Liver (tissue), 9 donors: ENCODE measurements around the gene TMEM125. TPM values are rescaled to one million over a fixed set of nuclear protein-coding genes. Genes with fewer than 3 reads are reported as not detected.

ENCODE experiments used
- DNase-seq: peaks from one replicate; pipeline ENCODE4 v3.0.0-alpha.2; 2017; ENCODE audit warnings: low spot score
- H3K27ac ChIP-seq, 2 donors: one replicate each; pipeline ENCODE4 v1.7.0; 2013; ENCODE audit warnings: inconsistent platforms in 2 of 2, low read length in 2 of 2, control low read depth in 1 of 2, low read depth in 1 of 2, mild to moderate bottlenecking in 1 of 2
- H3K27me3 ChIP-seq, 4 donors: one replicate each; pipeline versions ENCODE4 v1.6.1 to v1.7.0; 2013; ENCODE audit warnings: low read length in 3 of 4, inconsistent platforms in 1 of 4, mild to moderate bottlenecking in 1 of 4, moderate library complexity in 1 of 4; ENCODE audit not compliant: control insufficient read depth in 4 of 4, insufficient read depth in 4 of 4
- H3K36me3 ChIP-seq, 4 donors: one replicate each; pipeline versions ENCODE4 v1.6.1 to v1.7.0; 2013; ENCODE audit warnings: low read length in 3 of 4, mild to moderate bottlenecking in 3 of 4, low read depth in 1 of 4, moderate library complexity in 1 of 4; ENCODE audit not compliant: control insufficient read depth in 4 of 4, insufficient read depth in 3 of 4
- H3K4me1 ChIP-seq, 4 donors: one replicate each; pipeline versions ENCODE4 v1.6.1 to v1.7.0; 2013; ENCODE audit warnings: low read length in 3 of 4, mild to moderate bottlenecking in 3 of 4, moderate library complexity in 1 of 4; ENCODE audit not compliant: control insufficient read depth in 4 of 4, insufficient read depth in 4 of 4
- H3K4me3 ChIP-seq, 3 donors: one replicate each; pipeline versions ENCODE4 v1.6.1 to v1.7.0; 2013; ENCODE audit warnings: low read length in 3 of 3, control low read depth in 1 of 3, low read depth in 1 of 3, mild to moderate bottlenecking in 1 of 3
- H3K9ac ChIP-seq, 2 donors: one replicate each; pipeline ENCODE4 v1.7.0; 2013; ENCODE audit warnings: low read length in 2 of 2, mild to moderate bottlenecking in 2 of 2, moderate library complexity in 2 of 2, control low read depth in 1 of 2, low read depth in 1 of 2
- H3K9me3 ChIP-seq, 4 donors: one replicate each; pipeline versions ENCODE4 v1.6.1 to v1.7.0; 2013; ENCODE audit warnings: low read length in 3 of 4; ENCODE audit not compliant: control insufficient read depth in 4 of 4
- ATF3 ChIP-seq: IDR thresholded peaks from 2 replicates; pipeline ENCODE4 v1.6.1; 2016; ENCODE audit warnings: antibody characterized with exemption
- CTCF ChIP-seq: fragments of 150-350 bp; IDR thresholded peaks from 2 replicates; pipeline ENCODE4 v1.5.1; 2017; ENCODE audit warnings: improper control_type of control experiment, low read depth, low read length; ENCODE audit not compliant: missing input control
- EGR1 ChIP-seq, 2 donors: IDR thresholded peaks; 2 replicates each; pipeline ENCODE4 v1.6.1; 2016 to 2018; ENCODE audit warnings: antibody characterized with exemption in 2 of 2, low read depth in 2 of 2
- FOXA1 ChIP-seq: IDR thresholded peaks from 2 replicates; pipeline ENCODE4 v1.6.1; 2016; ENCODE audit warnings: antibody characterized with exemption
- FOXA2 ChIP-seq: IDR thresholded peaks from 2 replicates; pipeline ENCODE4 v1.6.1; 2016; ENCODE audit warnings: antibody characterized with exemption
- GABPA ChIP-seq, 2 donors: IDR thresholded peaks in 1 of 2; conservative IDR thresholded peaks in 1 of 2; 2 replicates each; pipeline ENCODE4 v1.6.1; 2016; ENCODE audit warnings: antibody characterized with exemption in 2 of 2, mild to moderate bottlenecking in 1 of 2, moderate library complexity in 1 of 2
- HNF4A ChIP-seq, 2 donors: conservative IDR thresholded peaks; 2 replicates each; pipeline ENCODE4 v1.6.1; 2016; ENCODE audit warnings: antibody characterized with exemption in 2 of 2, mild to moderate bottlenecking in 2 of 2
- HNF4G ChIP-seq: IDR thresholded peaks from 2 replicates; pipeline ENCODE4 v1.6.1; 2016; ENCODE audit warnings: antibody characterized with exemption
- JUND ChIP-seq, 2 donors: IDR thresholded peaks; 2 replicates each; pipeline ENCODE4 v1.6.1; 2016; ENCODE audit warnings: antibody characterized with exemption in 2 of 2
- MAX ChIP-seq: IDR thresholded peaks from 2 replicates; pipeline ENCODE4 v1.6.1; 2016; ENCODE audit warnings: antibody characterized with exemption
- NR2F2 ChIP-seq: IDR thresholded peaks from 2 replicates; pipeline ENCODE4 v1.6.1; 2016; ENCODE audit warnings: antibody characterized with exemption
- RAD21 ChIP-seq, 2 donors: IDR thresholded peaks; 2 replicates each; pipeline ENCODE4 v1.6.1; 2016; ENCODE audit warnings: antibody characterized with exemption in 2 of 2, mild to moderate bottlenecking in 2 of 2
- REST ChIP-seq: IDR thresholded peaks from 2 replicates; pipeline ENCODE4 v1.6.1; 2016; ENCODE audit warnings: antibody characterized with exemption, mild to moderate bottlenecking
- RXRA ChIP-seq, 2 donors: IDR thresholded peaks; 2 replicates each; pipeline ENCODE4 v1.6.1; 2017 to 2018; ENCODE audit warnings: antibody characterized with exemption in 2 of 2, mild to moderate bottlenecking in 1 of 2
- SP1 ChIP-seq: IDR thresholded peaks from 2 replicates; pipeline ENCODE4 v1.6.1; 2018; ENCODE audit warnings: antibody characterized with exemption, mild to moderate bottlenecking
- TAF1 ChIP-seq: conservative IDR thresholded peaks from 2 replicates; pipeline ENCODE4 v1.6.1; 2016; ENCODE audit warnings: antibody characterized with exemption, mild to moderate bottlenecking
- YY1 ChIP-seq: IDR thresholded peaks from 2 replicates; pipeline ENCODE4 v1.6.1; 2016; ENCODE audit warnings: antibody characterized with exemption, mild to moderate bottlenecking
- ZBTB33 ChIP-seq: IDR thresholded peaks from 2 replicates; pipeline ENCODE4 v1.6.1; 2016; ENCODE audit warnings: antibody characterized with exemption
- WGBS: extraction: QIAGEN DNeasy Blood & Tissue Kit; methylation state at CpG from one replicate; pipeline ENCODE4 v1.1.7; 2013; 5-methylcytosine and 5-hydroxymethylcytosine counted together
- polyA plus RNA-seq, 2 donors: library from polyadenylated mRNA; stranded (reverse) in 1 of 2; unstranded in 1 of 2; fragments of 200-250 nt in 1 of 2; fragments of >200 nt in 1 of 2; fragmentation: Nextera tagmentation in 1 of 2; extraction: Ambion mirVana in 1 of 2; gene quantifications; one replicate each; pipeline versions ENCODE4 v1.2.1 to v1.2.3, GENCODE V29; 2013 to 2015
- total RNA-seq, 2 donors: library from RNA; depleted of rRNA; stranded (reverse); fragments of >200 nt; gene quantifications; one replicate each; pipeline ENCODE4 v1.2.3, GENCODE V29; 2014
- donor health status: healthy.
- donor health status: healthy.
- donor health status: healthy.
- donor health status: healthy.
- donor health status: healthy.

TMEM125 gene
- total and polyA plus RNA-seq, 4 donors: 0.21 to 1.0 (median 0.69) TPM

- no peak for DNase-seq
- TF ChIP-seq HNF4A (conservative IDR thresholded peaks at IDR 0.05): no peak
- TF ChIP-seq YY1: no peak
- no peak for TF ChIP-seq FOXA2
- TF ChIP-seq ZBTB33: no peak
- TF ChIP-seq JUND (IDR thresholded peaks at IDR 0.05): no peak
- TF ChIP-seq RAD21 (IDR thresholded peaks at IDR 0.05): no peak
- TF ChIP-seq HNF4G: no peak
- no peak for TF ChIP-seq TAF1
- no peak for TF ChIP-seq MAX
- no peak for TF ChIP-seq RXRA (IDR thresholded peaks at IDR 0.05)
- no peak for TF ChIP-seq SP1
- TF ChIP-seq EGR1 (IDR thresholded peaks at IDR 0.05; ENCODE audit: low read depth in 2 of 2): no peak
- no peak for TF ChIP-seq NR2F2
- no peak for TF ChIP-seq REST
- no peak for TF ChIP-seq CTCF
- TF ChIP-seq GABPA (IDR thresholded peaks at IDR 0.05 in 1 of 2, conservative IDR thresholded peaks at IDR 0.05 in 1 of 2): no peak
- no peak for TF ChIP-seq FOXA1
- TF ChIP-seq ATF3: no peak
- no peak overlapping the region for H3K4me3 ChIP-seq
- no peaks in the 10 kb centered on the region for H3K27me3 ChIP-seq
- H3K36me3 ChIP-seq: no peaks in the 10 kb centered on the region
- WGBS: 84% methylated on average over 7 of the region's 7 CpGs
- no peak overlapping the region for H3K9ac ChIP-seq
- H3K27ac ChIP-seq: no peak overlapping the region
- H3K9me3 ChIP-seq: no peaks in the 10 kb centered on the region
- peaks cover 0 to 18% (median 6%) of the 10 kb centered on the region in 4 donors for H3K4me1 ChIP-seq
Measured at GRCh38 chr1:43292216-43292615, 22.4 kb downstream of the TMEM125 start.
